GM12864 (cell line): ENCODE data around the gene SATB2.

Experiments used
- DNase-seq: peaks from one replicate; pipeline ENCODE4 v3.0.0-alpha.2; 2011; ENCODE audit warnings: low read depth
- H3K4me3 ChIP-seq: 2 replicates; pipeline ENCODE4 v1.5.1; 2011; ENCODE audit warnings: mild to moderate bottlenecking, low read depth, low read length, control low read depth
- CTCF ChIP-seq: IDR thresholded peaks from 2 replicates; pipeline ENCODE4 v1.5.1; 2011; ENCODE audit warnings: low read depth, mild to moderate bottlenecking, moderate library complexity, low read length, control low read depth, inconsistent platforms; ENCODE audit errors: missing control alignments

SATB2 gene

DNA sequence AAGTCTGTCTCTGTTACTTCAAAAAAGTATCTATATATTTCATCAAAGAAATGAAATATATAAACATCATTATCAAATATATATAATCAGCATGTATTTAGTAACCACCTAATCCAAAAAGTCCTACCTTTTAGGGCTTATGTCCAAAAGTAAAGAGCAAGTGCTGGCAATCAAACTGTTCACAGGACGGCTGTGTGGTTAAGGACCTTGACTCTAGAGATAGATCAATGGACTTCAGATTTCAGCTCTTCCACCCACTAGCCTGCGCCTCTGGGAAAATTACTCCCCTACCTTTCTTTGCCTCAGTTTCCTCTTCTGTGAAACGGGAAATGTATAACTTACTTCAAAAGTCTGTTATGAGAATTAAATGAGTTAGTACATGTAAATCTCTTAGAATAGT is 29.4 kb downstream of the SATB2 start:
- TF ChIP-seq CTCF: no peak
- no peak for DNase-seq

DNA sequence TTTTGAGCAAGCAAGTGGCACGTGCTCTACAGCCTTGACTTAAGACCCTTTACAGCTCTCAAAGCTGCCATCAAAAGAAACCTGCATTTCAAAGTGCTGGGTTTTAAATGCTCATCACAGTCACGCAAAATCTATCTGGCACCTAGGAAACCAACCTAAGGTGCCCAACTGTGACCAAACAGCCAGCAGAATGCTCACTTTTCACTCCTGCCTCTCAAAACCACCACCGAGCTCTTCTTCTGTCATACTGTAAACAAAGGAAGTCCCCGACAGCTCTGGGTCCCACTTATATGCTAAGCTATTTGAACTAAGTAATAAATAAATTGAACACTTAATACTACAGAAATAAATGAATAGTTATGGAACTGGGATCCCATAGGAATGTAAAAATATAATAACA is 33.6 kb downstream of the SATB2 start:
- H3K4me3 ChIP-seq: no peak overlapping the region
- DNase-seq: no peak
- no peak for TF ChIP-seq CTCF

More for the DNA sequence above, 29.4 kb downstream of the SATB2 start:
- no peak overlapping the region for H3K4me3 ChIP-seq

DNA sequence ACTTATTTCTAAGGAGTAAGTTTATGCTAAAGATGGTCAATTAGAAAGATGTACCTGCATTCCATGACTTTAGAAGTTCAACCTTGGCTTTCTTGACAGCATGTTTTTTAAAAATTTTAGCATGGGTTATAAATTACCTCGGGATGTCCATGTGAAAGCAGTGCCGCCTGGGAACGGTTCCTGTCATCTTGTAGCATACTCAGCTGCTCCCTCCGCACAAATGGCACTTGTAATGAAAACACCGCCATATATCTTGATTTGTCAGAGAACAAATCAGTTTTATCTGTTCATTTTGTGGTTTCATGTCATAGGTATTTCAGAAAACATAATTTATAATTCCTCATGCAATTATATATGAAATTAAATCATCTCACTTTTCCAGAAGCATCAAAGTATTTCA is 38.3 kb downstream of the SATB2 start:
- no peak for TF ChIP-seq CTCF
- no peak for DNase-seq

DNA sequence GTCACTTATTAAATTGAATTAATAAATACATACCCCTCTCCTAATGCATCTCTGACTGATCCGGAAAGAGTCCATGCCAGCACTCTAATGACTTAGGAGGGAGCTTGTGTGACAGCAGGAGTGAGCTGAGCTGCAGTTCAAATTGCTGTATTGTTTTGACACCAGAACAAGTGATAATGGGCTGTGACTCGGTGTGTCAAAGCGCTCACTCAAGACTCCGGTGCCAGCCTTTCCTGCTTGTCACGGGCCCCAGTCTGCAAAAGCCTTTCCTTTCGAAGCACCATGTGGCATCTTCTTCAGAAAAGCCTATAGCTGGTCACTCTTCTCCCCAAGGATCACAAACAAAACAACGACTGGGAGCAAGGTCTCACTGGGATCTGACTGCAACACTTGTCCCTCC is 43.3 kb downstream of the SATB2 start:
- no peak for DNase-seq
- H3K4me3 ChIP-seq: no peak overlapping the region
- TF ChIP-seq CTCF: no peak

More for the DNA sequence above, 38.3 kb downstream of the SATB2 start:
- H3K4me3 ChIP-seq: no peak overlapping the region

- no peak for TF ChIP-seq CTCF
- DNase-seq: no peak
- no peak overlapping the region for H3K4me3 ChIP-seq
Measured at GRCh38 chr2:199414001-199414400, 43.7 kb downstream of the SATB2 start.

DNA sequence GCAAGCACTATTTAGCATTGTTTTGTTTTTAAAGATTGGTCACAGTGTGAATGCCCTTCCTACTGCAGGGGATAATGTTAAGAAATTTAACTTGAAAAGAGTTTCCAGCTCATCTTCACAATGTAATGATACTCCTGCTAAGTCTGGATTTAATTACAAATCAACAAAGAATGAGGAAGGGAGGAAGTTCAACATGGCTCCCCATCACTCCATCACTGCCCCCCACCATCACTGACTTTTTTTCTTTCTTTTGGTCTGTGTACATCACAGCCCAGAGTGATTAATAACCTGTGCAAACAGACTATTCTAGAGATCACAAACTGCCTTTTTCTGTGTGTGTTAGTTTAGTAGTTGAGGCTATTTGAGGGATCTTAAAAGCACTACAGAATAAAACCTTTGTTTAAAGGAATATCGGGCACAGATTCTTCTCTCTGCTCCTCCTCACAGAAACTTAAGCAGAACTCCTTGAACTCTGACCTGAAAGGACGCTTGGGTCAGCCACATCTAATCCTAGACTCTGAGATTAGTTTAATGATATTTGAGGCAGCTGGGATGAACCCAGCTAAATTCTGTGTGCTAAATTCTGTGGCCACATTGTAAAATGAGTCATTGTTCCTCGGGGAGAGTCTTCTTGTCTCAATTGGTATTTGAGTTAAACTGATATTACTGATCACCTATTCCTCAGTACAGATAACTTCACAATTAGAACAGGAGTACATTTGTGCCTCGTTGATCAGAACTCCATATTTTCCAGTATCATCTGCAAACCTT is 47.8 kb downstream of the SATB2 start:
- DNase-seq: no peak
- no peak for TF ChIP-seq CTCF
- no peak overlapping the region for H3K4me3 ChIP-seq

DNA sequence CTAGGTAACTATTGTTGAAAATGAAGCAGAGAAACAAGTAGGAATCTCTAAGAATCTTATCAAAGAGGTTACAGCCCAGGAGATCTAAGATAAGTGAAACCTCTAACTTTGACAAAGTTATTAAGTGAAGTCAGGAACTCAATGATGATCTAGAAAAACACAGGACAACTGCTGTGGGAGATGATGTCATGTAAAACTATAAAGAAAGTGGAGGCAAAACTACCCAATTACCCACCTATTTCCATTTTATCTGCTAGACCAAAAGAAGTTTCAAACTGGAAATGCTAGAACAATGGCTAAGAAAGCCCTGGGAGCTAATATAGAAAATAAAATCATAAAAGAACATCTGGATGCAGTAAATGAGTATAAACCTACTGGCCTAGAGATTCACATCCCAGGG is 50.3 kb downstream of the SATB2 start:
- TF ChIP-seq CTCF: no peak
- no peak for DNase-seq
- no peak overlapping the region for H3K4me3 ChIP-seq
